SK-N-SH treated with all-trans-retinoic acid at 6 μM for 48 hours (cell line): ENCODE measurements around the gene GH1.

Source experiments
- ATAC-seq: fragments of 200-7000 bp; cut with Tn5 transposase; 3 replicates; pipeline ENCODE4 v1.9.1; 2020; ENCODE audit warnings: mild to moderate bottlenecking, moderate library complexity
- ARNTL ChIP-seq: fragments of 450-650 bp; formaldehyde crosslinking; IDR thresholded peaks from 2 replicates; pipeline ENCODE4 v1.5.0; 2020; ENCODE audit warnings: low read depth, mild to moderate bottlenecking, moderate library complexity, borderline replicate concordance
- CREB5 ChIP-seq: fragments of 250-450 bp; sonication (Bioruptor Pico); IDR thresholded peaks from 2 replicates; pipeline ENCODE4 v1.5.1; 2020; ENCODE audit warnings: low read depth, mild to moderate bottlenecking, moderate library complexity
- CSRNP3 ChIP-seq: fragments of 250-450 bp; sonication (Bioruptor Pico); IDR thresholded peaks from 2 replicates; pipeline ENCODE4 v1.5.1; 2021; ENCODE audit warnings: mild to moderate bottlenecking, moderate library complexity
- ESRRG ChIP-seq: fragments of 250-450 bp; sonication (Bioruptor Pico); IDR thresholded peaks from 2 replicates; pipeline ENCODE4 v1.6.1; 2021; ENCODE audit warnings: mild to moderate bottlenecking
- GLIS3 ChIP-seq: fragments of 250-450 bp; sonication (Bioruptor Pico); IDR thresholded peaks from 2 replicates; pipeline ENCODE4 v1.5.0; 2020; ENCODE audit warnings: mild to moderate bottlenecking, moderate library complexity
- ISL1 ChIP-seq: fragments of 250-450 bp; sonication (Bioruptor Pico); IDR thresholded peaks from 2 replicates; pipeline ENCODE4 v2.1.2; 2022; ENCODE audit warnings: mild to moderate bottlenecking, moderate library complexity
- OSR1 ChIP-seq: fragments of 250-450 bp; sonication (Bioruptor Pico); IDR thresholded peaks from 2 replicates; pipeline ENCODE4 v1.8.0; 2022; ENCODE audit warnings: moderate library complexity, mild to moderate bottlenecking, inconsistent platforms
- PATZ1 ChIP-seq: fragments of 250-450 bp; sonication (Bioruptor Pico); IDR thresholded peaks from 2 replicates; pipeline ENCODE4 v1.8.0; 2020; ENCODE audit warnings: mild to moderate bottlenecking, moderate library complexity, borderline replicate concordance
- POU6F1 ChIP-seq: fragments of 250-450 bp; sonication (Bioruptor Pico); IDR thresholded peaks from 2 replicates; pipeline ENCODE4 v1.8.0; 2021; ENCODE audit warnings: low read depth, mild to moderate bottlenecking, moderate library complexity, borderline replicate concordance
- RARB ChIP-seq: fragments of 250-450 bp; sonication (Bioruptor Pico); IDR thresholded peaks from 2 replicates; pipeline ENCODE4 v1.8.0; 2021; ENCODE audit warnings: mild to moderate bottlenecking, moderate library complexity
- TOX ChIP-seq: fragments of 250-450 bp; sonication (Bioruptor Pico); IDR thresholded peaks from 2 replicates; pipeline ENCODE4 v1.8.0; 2021; ENCODE audit warnings: mild to moderate bottlenecking, moderate library complexity, borderline replicate concordance
- TSHZ2 ChIP-seq: fragments of 250-450 bp; sonication (Bioruptor Pico); IDR thresholded peaks from 2 replicates; pipeline ENCODE4 v1.5.0; 2020; ENCODE audit warnings: mild to moderate bottlenecking, moderate library complexity
- ZC3H10 ChIP-seq: fragments of 250-450 bp; sonication (Bioruptor Pico); IDR thresholded peaks from 2 replicates; pipeline ENCODE4 v1.5.1; 2021; ENCODE audit warnings: mild to moderate bottlenecking, moderate library complexity
- ZFP3 ChIP-seq: fragments of 250-450 bp; sonication (Bioruptor Pico); IDR thresholded peaks from 2 replicates; pipeline ENCODE4 v1.5.0; 2020; ENCODE audit warnings: mild to moderate bottlenecking, moderate library complexity
- ZFP30 ChIP-seq: fragments of 450-650 bp; formaldehyde crosslinking; IDR thresholded peaks from 2 replicates; pipeline ENCODE4 v1.5.0; 2022; ENCODE audit warnings: mild to moderate bottlenecking, moderate library complexity
- ZNF70 ChIP-seq: fragments of 450-650 bp; formaldehyde crosslinking; IDR thresholded peaks from 2 replicates; pipeline ENCODE4 v1.5.0; 2020; ENCODE audit warnings: mild to moderate bottlenecking, moderate library complexity
- ZNF8 ChIP-seq: fragments of 450-650 bp; formaldehyde crosslinking; IDR thresholded peaks from 2 replicates; pipeline ENCODE4 v1.5.0; 2020; ENCODE audit warnings: mild to moderate bottlenecking, moderate library complexity

GH1 gene

GRCh38 chr17:63949576-63950250 lies 31.1 kb upstream of the GH1 start (continued):
- TF ChIP-seq POU6F1 (CRISPR knock-in tag): no peak
- no peak for TF ChIP-seq ESRRG (CRISPR knock-in tag)
- TF ChIP-seq, all 23 proteins: peak for 0

GRCh38 chr17:63948521-63948920 lies 29.9 kb upstream of the GH1 start:
- no peak for TF ChIP-seq ZNF8 (CRISPR knock-in tag)
- no peak for TF ChIP-seq ZFP3 (CRISPR knock-in tag)
- no peak for TF ChIP-seq CREB5 (CRISPR knock-in tag)
- no peak for TF ChIP-seq ESRRG (CRISPR knock-in tag)
- TF ChIP-seq CSRNP3 (CRISPR knock-in tag): no peak
- no peak for TF ChIP-seq PATZ1 (CRISPR knock-in tag)
- TF ChIP-seq ZNF70 (CRISPR knock-in tag): no peak
- no peak for TF ChIP-seq TSHZ2
- TF ChIP-seq ARNTL (CRISPR knock-in tag): no peak
- no peak for TF ChIP-seq GLIS3 (CRISPR knock-in tag)
- no peak for TF ChIP-seq ZFP30 (CRISPR knock-in tag)
- no peak for TF ChIP-seq OSR1 (CRISPR knock-in tag)
- no peak for TF ChIP-seq POU6F1 (CRISPR knock-in tag)
- TF ChIP-seq, all 23 proteins: peak for 0
- ATAC-seq: no peak

- no peak for ATAC-seq
- TF ChIP-seq ISL1 (CRISPR knock-in tag): no peak
- TF ChIP-seq TOX (CRISPR knock-in tag): no peak
- TF ChIP-seq ZFP30 (CRISPR knock-in tag): no peak
- TF ChIP-seq GLIS3 (CRISPR knock-in tag): no peak
- no peak for TF ChIP-seq RARB (CRISPR knock-in tag)
- no peak for TF ChIP-seq PATZ1 (CRISPR knock-in tag)
- TF ChIP-seq ZC3H10: no peak
- no peak for TF ChIP-seq ESRRG (CRISPR knock-in tag)
- no peak for TF ChIP-seq ZNF70 (CRISPR knock-in tag)
- no peak for TF ChIP-seq CREB5 (CRISPR knock-in tag)
- no peak for TF ChIP-seq ARNTL (CRISPR knock-in tag)
- no peak for TF ChIP-seq TSHZ2
- no peak for TF ChIP-seq ZNF8 (CRISPR knock-in tag)
Observed at GRCh38 chr17:63947711-63948330, 29.2 kb upstream of the GH1 start.
